GM23338 (cell line): ENCODE results near the gene PLD6. TPM values are rescaled to one million over a fixed set of nuclear protein-coding genes. Genes with fewer than 3 reads are reported as not detected.

Source experiments
- ATAC-seq: fragments of 200-7000 bp; cut with Tn5 transposase; 3 replicates; pipeline ENCODE4 v1.9.1; 2020
- DNase-seq: peaks from one replicate; pipeline ENCODE4 v3.0.0-alpha.2; 2015; ENCODE audit warnings: low spot score
- H2AFZ ChIP-seq: fragments of 200-600 bp; sonication (generic); 2 replicates; pipeline ENCODE4 v1.8.0; 2016; ENCODE audit warnings: antibody characterized with exemption, mild to moderate bottlenecking, moderate library complexity
- H3F3A ChIP-seq: fragments of 200-600 bp; sonication (generic); replicated peaks from 2 replicates; pipeline ENCODE4 v1.8.0; 2017; ENCODE audit warnings: antibody characterized with exemption, mixed run types, low read depth
- H3K27ac ChIP-seq: fragments of 200-600 bp; sonication (generic); 2 replicates; pipeline ENCODE4 v1.6.1; 2016; ENCODE audit warnings: low read depth
- H3K27me3 ChIP-seq: fragments of 200-600 bp; sonication (generic); 2 replicates; pipeline ENCODE4 v1.8.0; 2016; ENCODE audit warnings: mild to moderate bottlenecking, mixed run types, moderate library complexity; ENCODE audit not compliant: insufficient read depth
- H3K36me3 ChIP-seq: fragments of 200-600 bp; sonication (generic); 2 replicates; pipeline ENCODE4 v1.8.0; 2016; ENCODE audit warnings: mild to moderate bottlenecking; ENCODE audit not compliant: insufficient read depth
- H3K4me1 ChIP-seq: fragments of 200-600 bp; sonication (generic); 2 replicates; pipeline ENCODE4 v1.8.0; 2016; ENCODE audit warnings: mild to moderate bottlenecking, moderate library complexity; ENCODE audit not compliant: insufficient read depth
- H3K4me2 ChIP-seq: fragments of 200-600 bp; sonication (generic); 2 replicates; pipeline ENCODE4 v1.7.1; 2017; ENCODE audit warnings: mixed run types
- H3K4me3 ChIP-seq: fragments of 200-600 bp; sonication (generic); 2 replicates; pipeline ENCODE4 v1.6.1; 2016; ENCODE audit warnings: mixed run types
- H3K79me2 ChIP-seq: fragments of 200-600 bp; sonication (generic); replicated peaks from 2 replicates; pipeline ENCODE4 v1.8.0; 2017; ENCODE audit warnings: mild to moderate bottlenecking; ENCODE audit not compliant: insufficient read depth
- H3K9me2 ChIP-seq: fragments of 200-600 bp; sonication (generic); 2 replicates; pipeline ENCODE4 v1.8.0; 2017; ENCODE audit not compliant: insufficient read depth
- H4K20me1 ChIP-seq: fragments of 200-600 bp; sonication (generic); replicated peaks from 2 replicates; pipeline ENCODE4 v1.8.0; 2017; ENCODE audit warnings: mild to moderate bottlenecking; ENCODE audit not compliant: insufficient read depth
- H3K27ac Mint-ChIP-seq: 2 replicates; pipeline ENCODE4 v1.8.0; 2020; ENCODE audit warnings: inconsistent platforms, mild to moderate bottlenecking, moderate library complexity, mixed read lengths
- H3K27me3 Mint-ChIP-seq: 3 replicates; pipeline ENCODE4 v1.8.0; 2022; ENCODE audit warnings: low read depth, mild to moderate bottlenecking, moderate library complexity, mixed read lengths, inconsistent platforms; ENCODE audit not compliant: insufficient read depth, poor library complexity
- H3K36me3 Mint-ChIP-seq: 3 replicates; pipeline ENCODE4 v1.8.0; 2021; ENCODE audit warnings: low read depth, mild to moderate bottlenecking, inconsistent platforms, moderate library complexity, mixed read lengths
- H3K4me1 Mint-ChIP-seq: 3 replicates; pipeline ENCODE4 v1.8.0; 2020; ENCODE audit warnings: mild to moderate bottlenecking, inconsistent platforms, mixed read lengths
- H3K4me3 Mint-ChIP-seq: 3 replicates; pipeline ENCODE4 v1.8.0; 2021; ENCODE audit warnings: moderate library complexity, mild to moderate bottlenecking, inconsistent platforms, mixed read lengths
- H3K9me3 Mint-ChIP-seq: 3 replicates; pipeline ENCODE4 v1.8.0; 2020; ENCODE audit warnings: moderate library complexity, mild to moderate bottlenecking, inconsistent platforms, mixed read lengths
- CREB1 ChIP-seq: fragments of 250-450 bp; sonication (Bioruptor Pico); IDR thresholded peaks from 2 replicates; pipeline ENCODE4 v1.5.0; 2020; ENCODE audit warnings: low read depth, mild to moderate bottlenecking, moderate library complexity
- EZH2 ChIP-seq: fragments of 200-600 bp; sonication (generic); IDR thresholded peaks from one replicate; pipeline ENCODE4 v1.8.0; 2017; ENCODE audit warnings: antibody characterized with exemption, mild to moderate bottlenecking, low read depth; ENCODE audit not compliant: unreplicated experiment
- EZH2phosphoT487 ChIP-seq: fragments of 200-600 bp; sonication (generic); IDR thresholded peaks from one replicate; pipeline ENCODE4 v1.8.1; 2018; ENCODE audit warnings: antibody characterized with exemption; ENCODE audit not compliant: unreplicated experiment
- JUNB ChIP-seq: IDR thresholded peaks from one replicate; pipeline ENCODE4 v1.6.1; 2016; ENCODE audit warnings: antibody characterized with exemption; ENCODE audit not compliant: unreplicated experiment
- NANOG ChIP-seq: IDR thresholded peaks from 2 replicates; pipeline ENCODE4 v1.6.1; 2016; ENCODE audit warnings: antibody characterized with exemption, borderline replicate concordance
- POLR2AphosphoS5 ChIP-seq: IDR thresholded peaks from 2 replicates; pipeline ENCODE4 v1.6.1; 2016; ENCODE audit warnings: antibody characterized with exemption, low read depth
- REST ChIP-seq: IDR thresholded peaks from one replicate; pipeline ENCODE4 v1.6.1; 2018; ENCODE audit warnings: antibody characterized with exemption; ENCODE audit not compliant: unreplicated experiment
- STAT1 ChIP-seq: IDR thresholded peaks from one replicate; pipeline ENCODE4 v1.6.1; 2016; ENCODE audit warnings: antibody characterized with exemption; ENCODE audit not compliant: unreplicated experiment
- ZNF114 ChIP-seq: fragments of 250-450 bp; sonication (Bioruptor Pico); IDR thresholded peaks from 2 replicates; pipeline ENCODE4 v1.5.0; 2020; ENCODE audit warnings: mild to moderate bottlenecking, moderate library complexity
- ZNF331 ChIP-seq: fragments of 250-450 bp; sonication (Bioruptor Pico); IDR thresholded peaks from 2 replicates; pipeline ENCODE4 v1.5.0; 2020; ENCODE audit warnings: low read depth, mild to moderate bottlenecking, moderate library complexity
- long read RNA-seq: library from polyadenylated mRNA; unstranded; transcript quantifications from one replicate; pipeline ENCODE4 v2.0.0, GENCODE V29; 2020; ENCODE audit not compliant: unreplicated experiment
- polyA plus RNA-seq: library from polyadenylated mRNA; unstranded; fragments of >200 nt; fragmentation: Nextera tagmentation; extraction: Ambion mirVana; gene quantifications from 2 replicates; pipeline ENCODE4 v1.2.1, GENCODE V29; 2016
- total RNA-seq: library from RNA; depleted of rRNA; stranded (reverse); fragments of >200 nt; shearing (Covaris generic); gene quantifications from 2 replicates; pipeline ENCODE4 v1.2.3, GENCODE V29; 2014; rRNA removed
- TF ChIP-seq, protein P1 (sequence below): fragments of 250-450 bp; sonication (Bioruptor Pico); IDR thresholded peaks from 2 replicates; pipeline ENCODE4 v1.5.0; 2020; ENCODE audit warnings: mild to moderate bottlenecking, moderate library complexity
- TF ChIP-seq, protein P2 (sequence below): IDR thresholded peaks from 2 replicates; pipeline ENCODE4 v1.6.1; 2016; ENCODE audit warnings: antibody characterized with exemption
- TF ChIP-seq, protein P3 (sequence below), 2 experiments: fragments of 200-600 bp in 1 of 2; sonication (generic) in 1 of 2; conservative IDR thresholded peaks; 2 replicates each; pipeline versions ENCODE4 v1.5.1 to v1.6.1; 2016 to 2017; ENCODE audit warnings: antibody characterized with exemption in 2 of 2, low read depth in 2 of 2, mild to moderate bottlenecking in 2 of 2, moderate library complexity in 1 of 2

The PLD6 gene
- total RNA-seq (not detected in 2 replicates), polyA plus RNA-seq (0.16 TPM in 1 of 2 replicates, not detected in the other)
- long read RNA-seq, partial matches to known transcripts = 0 of 1 reads
- long read RNA-seq, other reads (novel, unspliced or antisense) = 0 of 1 reads

GRCh38 chr17:17206124-17206912 lies at the start of gene PLD6:
Gene PLD6 (minus strand): TSS chr17:17206333. CDS start chr17:17206286, 47 bp downstream.
- Mint-ChIP-seq H3K4me3 (peak within 1 kb of the TSS; percentile 68), H3K27me3 (peaks cover 19% of the 10 kb centered on the region), H3K27ac (no peak within 1 kb of the TSS), H3K36me3 (no peaks in the 10 kb centered on the region; the same call in 2 of the 3 replicates), H3K4me1 (no peaks in the 10 kb centered on the region; the same call in 2 of the 3 replicates), H3K9me3 (no peaks in the 10 kb centered on the region)
- Histone ChIP-seq H3K79me2 (no peaks in the 10 kb centered on the region), H3K4me2 (no peak within 1 kb of the TSS), H3K4me3 (no peak within 1 kb of the TSS), H3F3A (peaks cover 3% of the 10 kb centered on the region; the same call in 1 of the 2 replicates), H2AFZ (peak within 1 kb of the TSS; percentile 38; the same call in 1 of the 2 replicates), H3K27ac (no peak within 1 kb of the TSS), H3K4me1 (no peaks in the 10 kb centered on the region), H3K27me3 (no peaks in the 10 kb centered on the region), H4K20me1 (no peaks in the 10 kb centered on the region; the same call in 1 of the 2 replicates), H3K9me2 (no peaks in the 10 kb centered on the region), H3K36me3 (no peaks in the 10 kb centered on the region)
- peak; percentile 67 for ATAC-seq
- no peak for TF ChIP-seq ZNF331
- no peak for TF ChIP-seq POLR2AphosphoS5
- TF ChIP-seq JUNB = no peak
- TF ChIP-seq EZH2phosphoT487 = no peak
- no peak for TF ChIP-seq CREB1
- no peak for TF ChIP-seq ZNF114 (CRISPR knock-in tag)
- TF ChIP-seq STAT1 = no peak
- TF ChIP-seq, protein P1, sequence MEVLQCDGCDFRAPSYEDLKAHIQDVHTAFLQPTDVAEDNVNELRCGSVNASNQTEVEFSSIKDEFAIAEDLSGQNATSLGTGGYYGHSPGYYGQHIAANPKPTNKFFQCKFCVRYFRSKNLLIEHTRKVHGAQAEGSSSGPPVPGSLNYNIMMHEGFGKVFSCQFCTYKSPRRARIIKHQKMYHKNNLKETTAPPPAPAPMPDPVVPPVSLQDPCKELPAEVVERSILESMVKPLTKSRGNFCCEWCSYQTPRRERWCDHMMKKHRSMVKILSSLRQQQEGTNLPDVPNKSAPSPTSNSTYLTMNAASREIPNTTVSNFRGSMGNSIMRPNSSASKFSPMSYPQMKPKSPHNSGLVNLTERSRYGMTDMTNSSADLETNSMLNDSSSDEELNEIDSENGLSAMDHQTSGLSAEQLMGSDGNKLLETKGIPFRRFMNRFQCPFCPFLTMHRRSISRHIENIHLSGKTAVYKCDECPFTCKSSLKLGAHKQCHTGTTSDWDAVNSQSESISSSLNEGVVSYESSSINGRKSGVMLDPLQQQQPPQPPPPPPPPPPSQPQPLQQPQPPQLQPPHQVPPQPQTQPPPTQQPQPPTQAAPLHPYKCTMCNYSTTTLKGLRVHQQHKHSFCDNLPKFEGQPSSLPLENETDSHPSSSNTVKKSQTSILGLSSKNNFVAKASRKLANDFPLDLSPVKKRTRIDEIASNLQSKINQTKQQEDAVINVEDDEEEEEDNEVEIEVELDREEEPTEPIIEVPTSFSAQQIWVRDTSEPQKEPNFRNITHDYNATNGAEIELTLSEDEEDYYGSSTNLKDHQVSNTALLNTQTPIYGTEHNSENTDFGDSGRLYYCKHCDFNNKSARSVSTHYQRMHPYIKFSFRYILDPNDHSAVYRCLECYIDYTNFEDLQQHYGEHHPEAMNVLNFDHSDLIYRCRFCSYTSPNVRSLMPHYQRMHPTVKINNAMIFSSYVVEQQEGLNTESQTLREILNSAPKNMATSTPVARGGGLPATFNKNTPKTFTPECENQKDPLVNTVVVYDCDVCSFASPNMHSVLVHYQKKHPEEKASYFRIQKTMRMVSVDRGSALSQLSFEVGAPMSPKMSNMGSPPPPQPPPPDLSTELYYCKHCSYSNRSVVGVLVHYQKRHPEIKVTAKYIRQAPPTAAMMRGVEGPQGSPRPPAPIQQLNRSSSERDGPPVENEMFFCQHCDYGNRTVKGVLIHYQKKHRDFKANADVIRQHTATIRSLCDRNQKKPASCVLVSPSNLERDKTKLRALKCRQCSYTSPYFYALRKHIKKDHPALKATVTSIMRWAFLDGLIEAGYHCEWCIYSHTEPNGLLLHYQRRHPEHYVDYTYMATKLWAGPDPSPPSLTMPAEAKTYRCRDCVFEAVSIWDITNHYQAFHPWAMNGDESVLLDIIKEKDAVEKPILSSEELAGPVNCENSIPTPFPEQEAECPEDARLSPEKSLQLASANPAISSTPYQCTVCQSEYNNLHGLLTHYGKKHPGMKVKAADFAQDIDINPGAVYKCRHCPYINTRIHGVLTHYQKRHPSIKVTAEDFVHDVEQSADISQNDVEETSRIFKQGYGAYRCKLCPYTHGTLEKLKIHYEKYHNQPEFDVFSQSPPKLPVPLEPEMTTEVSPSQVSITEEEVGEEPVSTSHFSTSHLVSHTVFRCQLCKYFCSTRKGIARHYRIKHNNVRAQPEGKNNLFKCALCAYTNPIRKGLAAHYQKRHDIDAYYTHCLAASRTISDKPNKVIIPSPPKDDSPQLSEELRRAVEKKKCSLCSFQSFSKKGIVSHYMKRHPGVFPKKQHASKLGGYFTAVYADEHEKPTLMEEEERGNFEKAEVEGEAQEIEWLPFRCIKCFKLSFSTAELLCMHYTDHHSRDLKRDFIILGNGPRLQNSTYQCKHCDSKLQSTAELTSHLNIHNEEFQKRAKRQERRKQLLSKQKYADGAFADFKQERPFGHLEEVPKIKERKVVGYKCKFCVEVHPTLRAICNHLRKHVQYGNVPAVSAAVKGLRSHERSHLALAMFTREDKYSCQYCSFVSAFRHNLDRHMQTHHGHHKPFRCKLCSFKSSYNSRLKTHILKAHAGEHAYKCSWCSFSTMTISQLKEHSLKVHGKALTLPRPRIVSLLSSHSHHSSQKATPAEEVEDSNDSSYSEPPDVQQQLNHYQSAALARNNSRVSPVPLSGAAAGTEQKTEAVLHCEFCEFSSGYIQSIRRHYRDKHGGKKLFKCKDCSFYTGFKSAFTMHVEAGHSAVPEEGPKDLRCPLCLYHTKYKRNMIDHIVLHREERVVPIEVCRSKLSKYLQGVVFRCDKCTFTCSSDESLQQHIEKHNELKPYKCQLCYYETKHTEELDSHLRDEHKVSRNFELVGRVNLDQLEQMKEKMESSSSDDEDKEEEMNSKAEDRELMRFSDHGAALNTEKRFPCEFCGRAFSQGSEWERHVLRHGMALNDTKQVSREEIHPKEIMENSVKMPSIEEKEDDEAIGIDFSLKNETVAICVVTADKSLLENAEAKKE (CRISPR knock-in tag) = no peak
- TF ChIP-seq EZH2 = no peak
- TF ChIP-seq, protein P2, sequence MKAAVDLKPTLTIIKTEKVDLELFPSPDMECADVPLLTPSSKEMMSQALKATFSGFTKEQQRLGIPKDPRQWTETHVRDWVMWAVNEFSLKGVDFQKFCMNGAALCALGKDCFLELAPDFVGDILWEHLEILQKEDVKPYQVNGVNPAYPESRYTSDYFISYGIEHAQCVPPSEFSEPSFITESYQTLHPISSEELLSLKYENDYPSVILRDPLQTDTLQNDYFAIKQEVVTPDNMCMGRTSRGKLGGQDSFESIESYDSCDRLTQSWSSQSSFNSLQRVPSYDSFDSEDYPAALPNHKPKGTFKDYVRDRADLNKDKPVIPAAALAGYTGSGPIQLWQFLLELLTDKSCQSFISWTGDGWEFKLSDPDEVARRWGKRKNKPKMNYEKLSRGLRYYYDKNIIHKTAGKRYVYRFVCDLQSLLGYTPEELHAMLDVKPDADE = no peak
- TF ChIP-seq, protein P3, sequence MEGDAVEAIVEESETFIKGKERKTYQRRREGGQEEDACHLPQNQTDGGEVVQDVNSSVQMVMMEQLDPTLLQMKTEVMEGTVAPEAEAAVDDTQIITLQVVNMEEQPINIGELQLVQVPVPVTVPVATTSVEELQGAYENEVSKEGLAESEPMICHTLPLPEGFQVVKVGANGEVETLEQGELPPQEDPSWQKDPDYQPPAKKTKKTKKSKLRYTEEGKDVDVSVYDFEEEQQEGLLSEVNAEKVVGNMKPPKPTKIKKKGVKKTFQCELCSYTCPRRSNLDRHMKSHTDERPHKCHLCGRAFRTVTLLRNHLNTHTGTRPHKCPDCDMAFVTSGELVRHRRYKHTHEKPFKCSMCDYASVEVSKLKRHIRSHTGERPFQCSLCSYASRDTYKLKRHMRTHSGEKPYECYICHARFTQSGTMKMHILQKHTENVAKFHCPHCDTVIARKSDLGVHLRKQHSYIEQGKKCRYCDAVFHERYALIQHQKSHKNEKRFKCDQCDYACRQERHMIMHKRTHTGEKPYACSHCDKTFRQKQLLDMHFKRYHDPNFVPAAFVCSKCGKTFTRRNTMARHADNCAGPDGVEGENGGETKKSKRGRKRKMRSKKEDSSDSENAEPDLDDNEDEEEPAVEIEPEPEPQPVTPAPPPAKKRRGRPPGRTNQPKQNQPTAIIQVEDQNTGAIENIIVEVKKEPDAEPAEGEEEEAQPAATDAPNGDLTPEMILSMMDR (conservative IDR thresholded peaks at IDR 0.05; ENCODE audit: low read depth in 2 of 2) = no peak
- no peak for TF ChIP-seq NANOG
- no peak for TF ChIP-seq REST
- DNase-seq = no peak
